ENCODE data around the gene CACNA1E. TPM values are rescaled to one million over a fixed set of nuclear protein-coding genes. Genes with fewer than 3 reads are reported as not detected.

The CACNA1E gene
- total RNA-seq, 1 experiment from 2014 or later, result 0.46 TPM

DNA sequence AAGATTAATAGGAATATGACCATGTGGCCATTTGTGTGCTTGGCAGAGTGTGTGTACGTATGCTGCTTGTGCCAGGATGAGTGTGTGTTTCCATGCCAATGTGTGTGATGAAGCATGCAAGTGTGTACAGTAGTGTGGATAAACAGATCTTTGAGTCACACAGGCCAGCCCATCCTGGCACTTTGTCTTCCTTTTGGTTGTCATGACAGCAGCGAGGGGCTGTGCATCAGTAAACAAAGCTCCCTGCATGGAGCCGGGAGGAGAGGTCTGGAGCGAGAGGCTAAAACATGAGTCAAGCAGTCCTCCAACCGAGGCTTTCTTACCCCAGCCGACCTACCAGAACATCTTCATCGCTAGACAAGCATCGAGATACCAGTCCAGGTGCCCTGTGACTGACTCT lies 221.2 kb downstream of the CACNA1E start:
- H3K27ac ChIP-seq (ENCODE audit: insufficient read length, low read depth, low read length), result no peak overlapping the region
- H4K8ac ChIP-seq (replicated peaks; ENCODE audit: insufficient read length, low read depth, low read length), result no peak overlapping the region
- H2AK5ac ChIP-seq (ENCODE audit: insufficient read length, low read length), result no peak overlapping the region
- Mint-ChIP-seq H3K4me3 (no peak overlapping the region), H3K36me3 (ENCODE audit: insufficient read depth in 1 of 3, low read depth in 3 of 3) (no peaks in the 10 kb centered on the region; a peak in 1 of 7 replicates), H3K9me3 (no peaks in the 10 kb centered on the region), H3K4me1 (peaks cover 3 to 4% of the 10 kb centered on the region in 2 experiments; a peak in 2 of 4 replicates), H3K27me3 (ENCODE audit: low read depth) (peaks cover 7% of the 10 kb centered on the region), H3K27ac (no peak overlapping the region)
- no peak overlapping the region for H3K56ac ChIP-seq (ENCODE audit: insufficient read length, low read depth, low read length)
- no peaks in the 10 kb centered on the region for H3K23me2 ChIP-seq (ENCODE audit: insufficient read length, low read depth, low read length, poor library complexity, severe bottlenecking)
- no peak overlapping the region for H2BK15ac ChIP-seq (ENCODE audit: low read depth, low read length)
- no peak overlapping the region for H2BK20ac ChIP-seq (ENCODE audit: low read depth, low read length, poor library complexity, severe bottlenecking)
- H2AFZ ChIP-seq (ENCODE audit: low read length), result no peak overlapping the region
- H2BK120ac ChIP-seq (ENCODE audit: low read depth, low read length, poor library complexity, severe bottlenecking), result no peak overlapping the region
- no CpG with 5 or more reads among the region's 8 CpGs for WGBS (ENCODE audit: extremely low coverage, insufficient read length, low lambda C conversion rate)
- no peaks in the 10 kb centered on the region for H3K79me2 ChIP-seq (ENCODE audit: insufficient read depth, low read length)
- H3T11ph ChIP-seq (ENCODE audit: low read length), result no peak overlapping the region
- no peak overlapping the region for H4K91ac ChIP-seq (ENCODE audit: insufficient read length, low read depth, low read length)
- no peak overlapping the region for H4K5ac ChIP-seq (ENCODE audit: insufficient read length, low read depth, low read length)
- H3K4ac ChIP-seq (ENCODE audit: low read depth, low read length), result no peak overlapping the region
- no peak for DNase-seq
- H3K9me3 ChIP-seq (ENCODE audit: control insufficient read depth, low read depth, low read length), result no peaks in the 10 kb centered on the region
- H4K20me1 ChIP-seq (ENCODE audit: control insufficient read depth, insufficient read depth, insufficient read length), result no peaks in the 10 kb centered on the region
- TF ChIP-seq, protein P1, sequence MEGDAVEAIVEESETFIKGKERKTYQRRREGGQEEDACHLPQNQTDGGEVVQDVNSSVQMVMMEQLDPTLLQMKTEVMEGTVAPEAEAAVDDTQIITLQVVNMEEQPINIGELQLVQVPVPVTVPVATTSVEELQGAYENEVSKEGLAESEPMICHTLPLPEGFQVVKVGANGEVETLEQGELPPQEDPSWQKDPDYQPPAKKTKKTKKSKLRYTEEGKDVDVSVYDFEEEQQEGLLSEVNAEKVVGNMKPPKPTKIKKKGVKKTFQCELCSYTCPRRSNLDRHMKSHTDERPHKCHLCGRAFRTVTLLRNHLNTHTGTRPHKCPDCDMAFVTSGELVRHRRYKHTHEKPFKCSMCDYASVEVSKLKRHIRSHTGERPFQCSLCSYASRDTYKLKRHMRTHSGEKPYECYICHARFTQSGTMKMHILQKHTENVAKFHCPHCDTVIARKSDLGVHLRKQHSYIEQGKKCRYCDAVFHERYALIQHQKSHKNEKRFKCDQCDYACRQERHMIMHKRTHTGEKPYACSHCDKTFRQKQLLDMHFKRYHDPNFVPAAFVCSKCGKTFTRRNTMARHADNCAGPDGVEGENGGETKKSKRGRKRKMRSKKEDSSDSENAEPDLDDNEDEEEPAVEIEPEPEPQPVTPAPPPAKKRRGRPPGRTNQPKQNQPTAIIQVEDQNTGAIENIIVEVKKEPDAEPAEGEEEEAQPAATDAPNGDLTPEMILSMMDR (conservative IDR thresholded peaks at IDR 0.05), result no peak
- no peak overlapping the region for H3K23ac ChIP-seq (ENCODE audit: insufficient read length, low read depth, low read length)
- H2BK12ac ChIP-seq (ENCODE audit: insufficient read length, low read depth, low read length), result no peak overlapping the region
- H3K9ac ChIP-seq (ENCODE audit: extremely low read depth, insufficient read length, low read length), result no peak overlapping the region
- no peak overlapping the region for H3K14ac ChIP-seq (ENCODE audit: insufficient read depth, low read length)
- no peaks in the 10 kb centered on the region for H3K4me1 ChIP-seq (ENCODE audit: insufficient read depth, low read length)
- H3K79me1 ChIP-seq (ENCODE audit: insufficient read depth, low read depth, low read length, poor library complexity, severe bottlenecking), result no peaks in the 10 kb centered on the region
- no peak overlapping the region for H3K4me2 ChIP-seq (ENCODE audit: insufficient read depth, insufficient read length, low read length)
- H3K18ac ChIP-seq (ENCODE audit: insufficient read length, low read depth, low read length), result no peak overlapping the region
- H3K27me3 ChIP-seq (ENCODE audit: insufficient read depth, low read length), result no peaks in the 10 kb centered on the region
- H2BK5ac ChIP-seq (ENCODE audit: insufficient read length, low read length), result no peak overlapping the region
